PFSK-1 (cell line): ENCODE measurements around the gene LSAMP.

Experiments
- FOXP2 ChIP-seq: optimal IDR thresholded peaks from 2 replicates; pipeline ENCODE3; 2011; ENCODE audit warnings: borderline replicate concordance, control low read depth, inconsistent platforms; ENCODE audit not compliant: insufficient read depth; ENCODE audit errors: extremely low read length, extremely low read depth
- POLR2AphosphoS5 ChIP-seq: IDR thresholded peaks from 2 replicates; pipeline ENCODE4 v1.6.1; 2012; ENCODE audit warnings: low read depth, mild to moderate bottlenecking, control low read depth, low read length, moderate library complexity
- REST ChIP-seq, 2 experiments: IDR thresholded peaks; 2 replicates each; pipeline versions ENCODE4 v1.6.1 to v1.8.0; 2011 to 2012; ENCODE audit warnings: low read depth in 2 of 2, low read length in 2 of 2, control low read depth in 1 of 2, inconsistent platforms in 1 of 2, mild to moderate bottlenecking in 1 of 2, moderate library complexity in 1 of 2; ENCODE audit not compliant: insufficient read depth in 1 of 2
- TAF1 ChIP-seq: IDR thresholded peaks from 2 replicates; pipeline ENCODE4 v1.6.1; 2012; ENCODE audit warnings: low read length, control low read depth, borderline replicate concordance; ENCODE audit not compliant: insufficient read depth

GRCh38 chr3:116300226-116300625 is 145.1 kb downstream of the LSAMP start:
- no peak for TF ChIP-seq REST (IDR thresholded peaks at IDR 0.05; ENCODE audit: insufficient read depth in 1 of 2, low read depth in 2 of 2, low read length in 2 of 2)
- TF ChIP-seq POLR2AphosphoS5: no peak
- no peak for TF ChIP-seq TAF1
- no peak for TF ChIP-seq FOXP2
